Panc1 (cell line): ENCODE measurements around the gene SALL3. TPM values are rescaled to one million over a fixed set of nuclear protein-coding genes. Genes with fewer than 3 reads are reported as not detected.

ENCODE experiments used
- ATAC-seq: fragments of 200-7000 bp; cut with Tn5 transposase; 2 replicates; pipeline ENCODE4 v1.9.1; 2020; ENCODE audit warnings: mild to moderate bottlenecking, moderate library complexity
- BruUV-seq: library from RNA; stranded (reverse); fragments of 400-500 nt; replicated peaks from 2 replicates; lab custom pipeline; 2021; lab: Mats Ljungman, UMichigan
- CTCF ChIA-PET: fragments of 300-600 bp; sonication (Branson Sonifier 250); formaldehyde crosslinking; loops from one replicate; lab custom pipeline; 2022; ENCODE audit warnings: antibody characterized with exemption; lab: Charles Lee
- POLR2A ChIA-PET: fragments of 300-600 bp; sonication (Branson Sonifier 250); formaldehyde crosslinking; loops from one replicate; lab custom pipeline; 2022; ENCODE audit warnings: antibody characterized with exemption; lab: Charles Lee
- DNase-seq: peaks from one replicate; pipeline ENCODE4 v3.0.0-alpha.2; 2010; ENCODE audit warnings: low read depth, low spot score
- H3K27ac ChIP-seq: 2 replicates; pipeline ENCODE4 v1.5.1; 2011; ENCODE audit warnings: mild to moderate bottlenecking, low read length, inconsistent platforms
- H3K27me3 ChIP-seq: fragments of 200-500 bp; sonication (Bioruptor generic); 2 replicates; pipeline ENCODE4 v1.6.0; 2014; ENCODE audit warnings: low read length, inconsistent platforms; ENCODE audit not compliant: control insufficient read depth, insufficient read depth
- H3K36me3 ChIP-seq: fragments of 200-500 bp; sonication (Bioruptor generic); 2 replicates; pipeline ENCODE4 v1.5.1; 2014; ENCODE audit warnings: inconsistent platforms, mild to moderate bottlenecking, low read length, moderate library complexity; ENCODE audit not compliant: control insufficient read depth, insufficient read depth
- H3K4me1 ChIP-seq: 2 replicates; pipeline ENCODE4 v1.5.1; 2011; ENCODE audit warnings: inconsistent platforms, mild to moderate bottlenecking, low read length, moderate library complexity; ENCODE audit not compliant: control insufficient read depth, insufficient read depth
- H3K4me3 ChIP-seq, 2 experiments: 2 replicates each; pipeline ENCODE4 v1.5.1; 2011 to 2012; ENCODE audit warnings: low read depth in 2 of 2, low read length in 2 of 2, mild to moderate bottlenecking in 2 of 2, inconsistent platforms in 1 of 2, moderate library complexity in 1 of 2
- H3K9me3 ChIP-seq: fragments of 200-500 bp; sonication (Bioruptor generic); 2 replicates; pipeline ENCODE4 v1.5.1; 2014; ENCODE audit warnings: low read depth, mild to moderate bottlenecking, inconsistent platforms, low read length, moderate library complexity; ENCODE audit not compliant: control insufficient read depth, insufficient read depth
- POLR2AphosphoS5 ChIP-seq: IDR thresholded peaks from 2 replicates; pipeline ENCODE4 v1.6.1; 2012; ENCODE audit warnings: mild to moderate bottlenecking, low read depth, low read length, moderate library complexity
- REST ChIP-seq, 2 experiments: IDR thresholded peaks; 2 replicates each; pipeline ENCODE4 v1.6.1; 2011 to 2012; ENCODE audit warnings: low read depth in 2 of 2, control low read depth in 1 of 2, low read length in 1 of 2, mild to moderate bottlenecking in 1 of 2, moderate library complexity in 1 of 2; ENCODE audit not compliant: insufficient read depth in 1 of 2
- SIN3A ChIP-seq: IDR thresholded peaks from 2 replicates; pipeline ENCODE4 v1.6.1; 2012; ENCODE audit warnings: low read depth, mild to moderate bottlenecking, low read length, moderate library complexity, borderline replicate concordance; ENCODE audit not compliant: insufficient read depth
- TCF7L2 ChIP-seq: IDR thresholded peaks from 2 replicates; pipeline ENCODE4 v1.6.1; 2011; ENCODE audit warnings: mild to moderate bottlenecking, low read depth, low read length, inconsistent platforms
- in situ Hi-C: cut with HindIII; loops from 2 replicates; pipeline ENCODE4 v1.10.0; 2016; ENCODE audit warnings: low sequenced_read_pairs, low pct_unique_long_range_greater_than_20kb
- intact Hi-C: fragments of 100-400 bp; cut with micrococcal nuclease; formaldehyde crosslinking; loops from one replicate; pipeline ENCODE4 v1.10.0; 2022; ENCODE audit not compliant: unreplicated experiment
- total RNA-seq: library from RNA; stranded (reverse); gene quantifications from one replicate; pipeline ENCODE4 v1.2.1, GENCODE V29; 2021; ENCODE audit not compliant: unreplicated experiment
- TF ChIP-seq, protein P1 (sequence below): fragments of 450-650 bp; IDR thresholded peaks from 2 replicates; pipeline ENCODE4 v1.5.1; 2017; ENCODE audit warnings: mild to moderate bottlenecking

The SALL3 gene
- total RNA-seq, 1 experiment from 2014 or later = not detected

DNA sequence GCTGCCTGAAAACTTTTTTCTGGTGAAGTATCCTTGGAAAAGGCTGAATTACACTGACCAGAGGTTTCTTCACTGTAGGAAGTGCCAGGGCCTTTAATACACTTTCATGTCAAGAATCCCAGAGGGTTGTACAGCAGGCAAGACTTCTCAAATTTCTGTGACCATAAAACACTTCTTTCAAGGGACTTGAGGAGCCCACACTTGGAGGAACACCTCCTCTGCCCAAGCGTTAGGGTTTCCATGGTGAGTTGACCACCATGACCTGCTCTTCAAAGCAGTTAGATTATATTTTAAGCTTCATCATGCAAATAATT, 12.9 kb upstream of the SALL3 start:
- intact Hi-C loops = no loop called here
- ChIA-PET POLR2A (no interaction called here), CTCF (no interaction called here)
- DNase-seq (no peak), ATAC-seq (no peak)
- H3K27ac ChIP-seq = no peak overlapping the region
- no peak overlapping the region for H3K4me3 ChIP-seq
- no peaks in the 10 kb centered on the region for H3K36me3 ChIP-seq
- H3K9me3 ChIP-seq = no peaks in the 10 kb centered on the region
- H3K4me1 ChIP-seq = no peaks in the 10 kb centered on the region
- TF ChIP-seq SIN3A = no peak
- no peak for TF ChIP-seq REST (IDR thresholded peaks at IDR 0.05; ENCODE audit: insufficient read depth in 1 of 2, low read depth in 2 of 2, low read length in 1 of 2)
- TF ChIP-seq, protein P1, sequence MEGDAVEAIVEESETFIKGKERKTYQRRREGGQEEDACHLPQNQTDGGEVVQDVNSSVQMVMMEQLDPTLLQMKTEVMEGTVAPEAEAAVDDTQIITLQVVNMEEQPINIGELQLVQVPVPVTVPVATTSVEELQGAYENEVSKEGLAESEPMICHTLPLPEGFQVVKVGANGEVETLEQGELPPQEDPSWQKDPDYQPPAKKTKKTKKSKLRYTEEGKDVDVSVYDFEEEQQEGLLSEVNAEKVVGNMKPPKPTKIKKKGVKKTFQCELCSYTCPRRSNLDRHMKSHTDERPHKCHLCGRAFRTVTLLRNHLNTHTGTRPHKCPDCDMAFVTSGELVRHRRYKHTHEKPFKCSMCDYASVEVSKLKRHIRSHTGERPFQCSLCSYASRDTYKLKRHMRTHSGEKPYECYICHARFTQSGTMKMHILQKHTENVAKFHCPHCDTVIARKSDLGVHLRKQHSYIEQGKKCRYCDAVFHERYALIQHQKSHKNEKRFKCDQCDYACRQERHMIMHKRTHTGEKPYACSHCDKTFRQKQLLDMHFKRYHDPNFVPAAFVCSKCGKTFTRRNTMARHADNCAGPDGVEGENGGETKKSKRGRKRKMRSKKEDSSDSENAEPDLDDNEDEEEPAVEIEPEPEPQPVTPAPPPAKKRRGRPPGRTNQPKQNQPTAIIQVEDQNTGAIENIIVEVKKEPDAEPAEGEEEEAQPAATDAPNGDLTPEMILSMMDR = no peak
- no peak for TF ChIP-seq POLR2AphosphoS5
- no peak for TF ChIP-seq TCF7L2
- peaks cover 6% of the 10 kb centered on the region for H3K27me3 ChIP-seq
- in situ Hi-C loops = no loop called here
- BruUV-seq = no TSS peak

DNA sequence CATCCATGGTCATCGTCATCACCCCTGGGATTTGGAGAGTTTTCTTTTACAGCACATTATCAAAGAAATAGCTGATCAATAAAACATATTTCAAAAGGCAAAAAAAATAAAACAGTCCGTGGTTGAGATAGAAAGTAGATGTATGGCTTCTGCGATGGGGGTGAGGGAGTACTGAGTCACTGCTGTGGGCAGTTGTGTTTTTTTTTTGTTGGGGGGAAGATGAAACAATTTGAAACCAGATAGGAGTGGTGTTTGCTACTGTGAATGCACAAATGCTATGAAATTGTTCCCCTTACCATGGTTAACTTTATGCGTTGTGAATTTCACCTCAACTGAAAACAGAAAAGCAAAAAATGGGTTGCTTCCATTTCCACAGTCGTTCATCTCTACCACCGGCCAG, 11.9 kb upstream of the SALL3 start:
- no peaks in the 10 kb centered on the region for H3K4me1 ChIP-seq
- intact Hi-C loops = no loop called here
- in situ Hi-C loops = no loop called here
- ChIA-PET CTCF (no interaction called here), POLR2A (interaction anchor here (0.6 kb wide), 1 partner anchor 613 kb away, joined by 4 read pairs; no protein-coding TSS in a partner anchor)
- no peaks in the 10 kb centered on the region for H3K36me3 ChIP-seq
- no peak overlapping the region for H3K27ac ChIP-seq
- no peak for TF ChIP-seq REST (IDR thresholded peaks at IDR 0.05; ENCODE audit: insufficient read depth in 1 of 2, low read depth in 2 of 2, low read length in 1 of 2)
- TF ChIP-seq SIN3A = no peak
- TF ChIP-seq, protein P1 = no peak
- TF ChIP-seq TCF7L2 = no peak
- no peak for TF ChIP-seq POLR2AphosphoS5
- DNase-seq (no peak), ATAC-seq (no peak)
- peaks cover 6% of the 10 kb centered on the region for H3K27me3 ChIP-seq
- no peak overlapping the region for H3K4me3 ChIP-seq
- no peaks in the 10 kb centered on the region for H3K9me3 ChIP-seq
- no TSS peak for BruUV-seq
